ENCODE measurements around the gene ZRANB1.

ZRANB1 gene

GRCh38 chr10:124941823-124942222 is at the start of gene ZRANB1:
ZRANB1 (plus strand) TSS chr10:124942123; CDS start chr10:124942494, 371 bp downstream.
- H3K27ac Mint-ChIP-seq = peak within 1 kb of the TSS; percentile 1
- no peaks in the 10 kb centered on the region for H3K27me3 Mint-ChIP-seq (ENCODE audit: low read depth)
- H3K4me3 Mint-ChIP-seq = no peak within 1 kb of the TSS
- peaks cover 7% of the 10 kb centered on the region for H3K4me1 Mint-ChIP-seq (ENCODE audit: low read depth)
- H3K36me3 Mint-ChIP-seq (ENCODE audit: low read depth) = peaks cover 5% of the 10 kb centered on the region
- no peaks in the 10 kb centered on the region for H3K9me3 Mint-ChIP-seq

DNA sequence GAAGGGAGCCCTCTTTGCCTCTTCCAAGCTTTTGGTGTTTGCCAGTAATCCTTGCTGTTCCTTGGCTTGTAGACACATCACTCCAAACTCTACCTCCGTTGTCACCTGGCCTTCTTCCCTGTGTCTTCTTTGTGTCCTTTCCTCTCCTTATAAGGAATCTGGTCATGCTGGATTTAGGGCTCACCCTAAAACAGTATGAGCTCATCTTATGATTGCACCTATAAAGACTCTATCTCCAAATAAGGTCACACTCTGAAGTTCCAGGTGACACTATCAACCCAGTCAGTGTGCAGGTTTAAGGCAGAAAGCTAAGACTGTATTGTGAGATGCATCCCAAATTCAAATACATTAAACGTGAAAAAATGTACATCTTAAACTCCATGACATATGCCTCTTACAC is 49.0 kb upstream of the ZRANB1 start:
- H3K9me3 Mint-ChIP-seq = no peaks in the 10 kb centered on the region
- no peaks in the 10 kb centered on the region for H3K27me3 Mint-ChIP-seq (ENCODE audit: low read depth)
- no peak overlapping the region for H3K27ac Mint-ChIP-seq
- no peaks in the 10 kb centered on the region for H3K4me1 Mint-ChIP-seq (ENCODE audit: low read depth)
- H3K36me3 Mint-ChIP-seq (ENCODE audit: low read depth) = no peaks in the 10 kb centered on the region
- no peak overlapping the region for H3K4me3 Mint-ChIP-seq

DNA sequence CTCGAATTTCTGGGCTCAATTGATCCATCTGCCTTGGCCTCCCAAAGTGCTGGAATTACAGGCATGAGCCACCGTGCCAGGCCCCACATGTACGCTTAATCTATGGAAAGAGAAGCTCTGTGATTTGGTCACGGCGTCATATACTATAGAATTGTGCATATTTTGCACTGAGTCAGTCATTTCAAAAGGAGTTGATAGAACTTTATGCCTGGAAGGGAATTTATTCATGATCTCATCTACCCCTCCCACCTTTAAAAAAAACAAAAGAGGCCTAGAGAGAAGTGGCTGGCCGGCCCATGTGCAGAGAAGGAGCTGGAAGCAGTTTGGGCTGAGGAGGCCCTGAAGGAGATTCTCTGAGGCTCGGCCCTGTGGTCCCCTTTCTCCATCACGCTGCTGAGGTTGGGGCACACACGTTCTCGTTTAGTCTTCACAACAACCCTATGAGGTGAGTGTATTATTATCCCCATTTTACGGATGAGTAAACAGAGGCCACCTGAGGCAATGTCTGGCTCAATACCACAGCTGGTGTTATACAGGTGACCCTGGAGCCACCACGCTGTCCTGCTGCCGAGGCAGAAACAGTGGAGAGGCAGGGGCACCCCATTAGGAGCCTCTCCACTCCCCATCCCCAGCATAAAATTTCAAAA is 47.2 kb upstream of the ZRANB1 start:
- H3K36me3 Mint-ChIP-seq (ENCODE audit: low read depth) = no peaks in the 10 kb centered on the region
- H3K27me3 Mint-ChIP-seq (ENCODE audit: low read depth) = no peaks in the 10 kb centered on the region
- no peak overlapping the region for H3K27ac Mint-ChIP-seq
- no peak overlapping the region for H3K4me3 Mint-ChIP-seq
- no peaks in the 10 kb centered on the region for H3K9me3 Mint-ChIP-seq
- H3K4me1 Mint-ChIP-seq (ENCODE audit: low read depth) = no peaks in the 10 kb centered on the region

DNA sequence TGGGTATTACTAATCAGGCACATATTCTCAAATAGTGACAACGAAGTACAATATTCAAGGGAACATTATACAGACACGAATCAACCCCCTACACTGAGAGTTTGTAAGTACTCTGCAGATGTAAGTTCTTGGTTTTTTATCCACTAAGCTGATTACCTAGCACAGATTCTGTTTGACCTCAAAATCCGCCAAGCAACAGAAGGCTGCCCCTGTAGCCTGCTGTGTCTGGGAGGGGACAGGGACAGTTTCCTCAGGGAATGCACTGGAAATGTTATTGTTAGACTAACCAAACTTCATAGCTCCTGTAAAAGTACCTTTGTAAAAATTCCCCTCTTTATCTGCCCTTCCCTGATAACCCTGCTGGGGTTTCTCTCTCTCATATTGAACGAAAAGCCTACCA is 45.2 kb upstream of the ZRANB1 start:
- Mint-ChIP-seq H3K4me3 (no peak overlapping the region), H3K27ac (no peak overlapping the region), H3K4me1 (ENCODE audit: low read depth) (no peaks in the 10 kb centered on the region), H3K27me3 (ENCODE audit: low read depth) (peaks cover 3% of the 10 kb centered on the region), H3K36me3 (ENCODE audit: low read depth) (no peaks in the 10 kb centered on the region), H3K9me3 (no peaks in the 10 kb centered on the region)

DNA sequence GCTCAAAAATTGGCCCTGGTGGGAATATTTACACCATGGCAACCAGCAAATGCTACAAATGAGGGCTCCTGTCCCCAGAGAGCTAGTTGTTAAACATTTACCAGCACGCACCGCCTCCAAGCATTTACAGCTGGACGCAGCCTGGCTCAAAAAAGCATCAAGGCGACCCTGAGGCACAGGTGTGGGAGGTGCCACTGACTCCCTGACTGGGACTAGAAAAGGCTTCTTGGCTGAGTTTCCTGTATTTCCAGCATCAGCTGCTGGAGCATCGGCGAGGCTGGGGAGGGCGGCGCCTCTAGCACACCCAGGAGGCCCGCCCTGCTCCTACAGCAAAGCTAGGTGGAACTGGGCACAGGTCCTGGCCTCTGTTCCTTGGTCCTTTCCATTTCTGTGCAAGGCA is 43.5 kb upstream of the ZRANB1 start:
- Mint-ChIP-seq H3K9me3 (no peaks in the 10 kb centered on the region), H3K4me1 (ENCODE audit: low read depth) (no peaks in the 10 kb centered on the region), H3K27ac (no peak overlapping the region), H3K27me3 (ENCODE audit: low read depth) (peaks cover 11% of the 10 kb centered on the region), H3K36me3 (ENCODE audit: low read depth) (no peaks in the 10 kb centered on the region), H3K4me3 (no peak overlapping the region)

- peaks cover 11% of the 10 kb centered on the region for H3K27me3 Mint-ChIP-seq (ENCODE audit: low read depth)
- no peaks in the 10 kb centered on the region for H3K36me3 Mint-ChIP-seq (ENCODE audit: low read depth)
- H3K4me1 Mint-ChIP-seq (ENCODE audit: low read depth) = no peaks in the 10 kb centered on the region
- no peak overlapping the region for H3K27ac Mint-ChIP-seq
- no peaks in the 10 kb centered on the region for H3K9me3 Mint-ChIP-seq
- no peak overlapping the region for H3K4me3 Mint-ChIP-seq
These were observed 42.8 kb upstream of the ZRANB1 start for GRCh38 chr10:124899151-124899550.

- no peaks in the 10 kb centered on the region for H3K9me3 Mint-ChIP-seq
- no peaks in the 10 kb centered on the region for H3K4me1 Mint-ChIP-seq (ENCODE audit: low read depth)
- no peak overlapping the region for H3K27ac Mint-ChIP-seq
- no peak overlapping the region for H3K4me3 Mint-ChIP-seq
- peaks cover 11% of the 10 kb centered on the region for H3K27me3 Mint-ChIP-seq (ENCODE audit: low read depth)
- no peaks in the 10 kb centered on the region for H3K36me3 Mint-ChIP-seq (ENCODE audit: low read depth)
These were observed 39.5 kb upstream of the ZRANB1 start for GRCh38 chr10:124902462-124902861.

DNA sequence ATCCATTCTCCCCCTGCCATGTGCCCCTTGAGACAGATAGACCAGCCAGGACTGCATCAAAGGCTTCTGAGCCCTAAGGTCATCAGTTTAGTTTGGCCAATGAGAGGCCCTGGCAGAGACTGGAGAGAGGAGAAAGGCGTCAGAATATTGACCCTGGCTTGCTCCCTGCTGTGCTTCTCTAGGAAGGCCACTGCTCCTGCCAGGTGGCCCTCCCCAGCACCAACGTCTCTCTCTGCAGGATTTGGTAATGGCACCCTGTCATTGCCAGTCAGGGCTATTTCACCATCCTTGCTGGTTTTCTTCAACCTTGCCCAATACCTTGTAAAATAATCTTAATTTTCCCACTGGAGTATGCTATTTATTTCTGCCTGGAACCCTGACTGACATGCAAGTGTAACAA is 38.8 kb upstream of the ZRANB1 start:
- Mint-ChIP-seq H3K27ac (no peak overlapping the region), H3K4me1 (ENCODE audit: low read depth) (no peaks in the 10 kb centered on the region), H3K27me3 (ENCODE audit: low read depth) (peaks cover 11% of the 10 kb centered on the region), H3K4me3 (no peak overlapping the region), H3K9me3 (no peaks in the 10 kb centered on the region), H3K36me3 (ENCODE audit: low read depth) (no peaks in the 10 kb centered on the region)

DNA sequence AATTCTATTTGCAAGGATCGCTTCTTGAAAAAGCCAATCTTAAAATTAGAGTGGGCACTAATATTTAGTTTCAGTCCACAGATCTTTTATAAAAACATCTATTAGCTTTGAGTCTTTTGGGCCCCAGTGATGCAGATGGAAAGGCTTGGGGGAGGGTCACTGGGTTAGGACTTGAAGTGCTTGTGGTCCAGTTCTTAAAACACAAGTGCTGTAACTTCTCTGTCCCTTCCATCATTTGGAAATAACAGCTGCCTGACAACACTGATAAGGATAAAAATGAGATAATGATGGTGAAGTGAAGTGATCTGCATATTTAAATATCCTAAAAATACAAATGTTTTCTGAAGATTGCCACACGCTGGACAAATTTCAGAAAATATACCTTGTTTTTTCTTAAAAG is 37.1 kb upstream of the ZRANB1 start:
- Mint-ChIP-seq H3K27me3 (ENCODE audit: low read depth) (peaks cover 11% of the 10 kb centered on the region), H3K36me3 (ENCODE audit: low read depth) (no peaks in the 10 kb centered on the region), H3K4me1 (ENCODE audit: low read depth) (no peaks in the 10 kb centered on the region), H3K4me3 (no peak overlapping the region), H3K27ac (no peak overlapping the region), H3K9me3 (no peaks in the 10 kb centered on the region)

DNA sequence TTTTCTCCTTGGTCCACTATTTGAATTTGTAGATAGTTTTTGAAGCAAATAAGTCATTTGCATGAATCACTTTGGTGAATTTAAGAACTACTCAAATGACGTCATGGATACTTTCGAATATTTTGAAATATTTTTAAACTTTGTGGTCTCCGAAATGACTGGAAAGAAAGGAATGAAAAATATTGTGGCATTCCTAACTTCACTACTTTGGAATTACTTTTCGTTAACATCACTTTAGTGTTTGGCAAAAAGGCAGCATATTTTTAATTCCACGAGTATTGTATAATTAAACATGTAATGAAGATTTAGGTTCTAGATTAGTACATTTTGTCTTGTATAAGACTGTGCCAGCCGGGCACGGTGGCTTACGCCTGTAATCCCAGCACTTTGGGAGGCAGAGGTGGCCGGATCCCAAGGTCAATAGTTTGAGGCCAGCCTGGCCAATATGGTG is 35.3 kb upstream of the ZRANB1 start:
- H3K4me3 Mint-ChIP-seq = no peak overlapping the region
- H3K27ac Mint-ChIP-seq = no peak overlapping the region
- peaks cover 4% of the 10 kb centered on the region for H3K4me1 Mint-ChIP-seq (ENCODE audit: low read depth)
- no peaks in the 10 kb centered on the region for H3K9me3 Mint-ChIP-seq
- H3K36me3 Mint-ChIP-seq (ENCODE audit: low read depth) = no peaks in the 10 kb centered on the region
- peaks cover 14% of the 10 kb centered on the region for H3K27me3 Mint-ChIP-seq (ENCODE audit: low read depth)

- H3K9me3 Mint-ChIP-seq = no peaks in the 10 kb centered on the region
- peaks cover 10% of the 10 kb centered on the region for H3K4me1 Mint-ChIP-seq (ENCODE audit: low read depth)
- H3K27ac Mint-ChIP-seq = no peak overlapping the region
These were observed 32.4 kb upstream of the ZRANB1 start for GRCh38 chr10:124909563-124909962.

DNA sequence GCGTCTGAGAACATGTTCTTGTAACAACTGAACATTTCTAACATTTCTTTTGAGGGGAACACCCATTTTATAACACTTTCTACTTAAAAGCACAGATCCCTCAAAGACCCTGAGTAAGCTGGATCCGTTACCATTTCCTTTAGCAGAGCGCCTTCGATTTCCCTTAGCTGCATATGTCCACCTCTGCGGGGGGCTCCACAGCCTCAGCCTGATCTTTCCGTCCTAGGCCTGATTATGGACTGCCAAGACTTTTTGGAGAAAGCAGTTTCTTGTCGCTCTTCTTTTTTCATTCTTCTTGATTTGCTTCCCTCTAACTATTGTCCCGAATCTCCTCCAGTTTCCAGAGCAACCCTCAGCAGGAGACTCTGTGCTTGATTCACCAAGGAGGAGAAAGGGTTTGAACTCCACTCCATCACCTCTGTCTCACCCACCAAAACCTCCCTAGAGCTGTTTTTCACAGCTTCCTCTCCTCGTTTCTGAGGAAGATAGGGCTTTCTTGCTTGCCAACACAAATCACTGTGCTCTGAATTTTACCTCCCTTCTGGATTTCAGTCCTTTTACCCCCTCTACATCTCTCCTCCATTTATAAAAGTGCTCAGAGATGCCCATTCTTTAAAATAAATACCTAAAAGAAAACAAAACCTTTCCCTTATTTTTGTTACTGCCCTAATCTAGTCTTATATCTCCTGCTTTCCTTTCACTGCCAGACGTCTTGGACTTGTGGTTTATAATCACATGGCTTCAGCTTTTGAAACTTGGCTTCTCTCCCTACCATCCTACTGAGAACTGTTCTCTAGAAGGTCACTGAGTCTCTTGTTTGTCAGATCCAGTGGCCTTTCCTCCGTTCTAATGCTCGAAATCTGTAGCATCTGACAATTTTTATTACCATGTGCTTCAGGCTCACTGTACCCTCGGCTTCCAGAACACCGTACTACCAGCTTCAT is 30.5 kb upstream of the ZRANB1 start:
- Mint-ChIP-seq H3K27me3 (ENCODE audit: low read depth) (peaks cover 17% of the 10 kb centered on the region), H3K4me1 (ENCODE audit: low read depth) (peaks cover 18% of the 10 kb centered on the region), H3K36me3 (ENCODE audit: low read depth) (no peaks in the 10 kb centered on the region), H3K4me3 (no peak overlapping the region), H3K27ac (no peak overlapping the region), H3K9me3 (no peaks in the 10 kb centered on the region)

More at GRCh38 chr10:124909563-124909962, 32.4 kb upstream of the ZRANB1 start:
- Mint-ChIP-seq H3K4me3 (no peak overlapping the region), H3K27me3 (ENCODE audit: low read depth) (peaks cover 17% of the 10 kb centered on the region), H3K36me3 (ENCODE audit: low read depth) (no peaks in the 10 kb centered on the region)

GRCh38 chr10:124912101-124912886 is 29.6 kb upstream of the ZRANB1 start:
- H3K27me3 Mint-ChIP-seq (ENCODE audit: low read depth) = peaks cover 17% of the 10 kb centered on the region
- H3K4me3 Mint-ChIP-seq = no peak overlapping the region
- H3K9me3 Mint-ChIP-seq = no peaks in the 10 kb centered on the region
- H3K36me3 Mint-ChIP-seq (ENCODE audit: low read depth) = no peaks in the 10 kb centered on the region
- H3K27ac Mint-ChIP-seq = no peak overlapping the region
- H3K4me1 Mint-ChIP-seq (ENCODE audit: low read depth) = peaks cover 18% of the 10 kb centered on the region

- Mint-ChIP-seq H3K27ac (no peak overlapping the region), H3K36me3 (ENCODE audit: low read depth) (no peaks in the 10 kb centered on the region), H3K27me3 (ENCODE audit: low read depth) (peaks cover 17% of the 10 kb centered on the region), H3K4me3 (no peak overlapping the region), H3K9me3 (no peaks in the 10 kb centered on the region), H3K4me1 (ENCODE audit: low read depth) (peaks cover 22% of the 10 kb centered on the region)
These were observed 28.8 kb upstream of the ZRANB1 start for GRCh38 chr10:124913167-124913566.
